Liver (tissue), 3 donors: ENCODE measurements around the gene FNDC7.

Experiments used
- CTCF ChIP-seq: fragments of 150-350 bp; IDR thresholded peaks from 2 replicates; pipeline ENCODE4 v1.5.1; 2017; ENCODE audit warnings: improper control_type of control experiment, low read depth, low read length; ENCODE audit not compliant: missing input control
- JUND ChIP-seq, 2 donors: IDR thresholded peaks; 2 replicates each; pipeline ENCODE4 v1.6.1; 2016; ENCODE audit warnings: antibody characterized with exemption in 2 of 2
- RAD21 ChIP-seq, 2 donors: IDR thresholded peaks; 2 replicates each; pipeline ENCODE4 v1.6.1; 2016; ENCODE audit warnings: antibody characterized with exemption in 2 of 2, mild to moderate bottlenecking in 2 of 2
- TAF1 ChIP-seq: conservative IDR thresholded peaks from 2 replicates; pipeline ENCODE4 v1.6.1; 2016; ENCODE audit warnings: antibody characterized with exemption, mild to moderate bottlenecking
- YY1 ChIP-seq: IDR thresholded peaks from 2 replicates; pipeline ENCODE4 v1.6.1; 2016; ENCODE audit warnings: antibody characterized with exemption, mild to moderate bottlenecking
- TF ChIP-seq, protein P1 (sequence below): IDR thresholded peaks from 2 replicates; pipeline ENCODE4 v1.6.1; 2016; ENCODE audit warnings: antibody characterized with exemption, mild to moderate bottlenecking
- donor health status: healthy.
- donor health status: healthy.

DNA sequence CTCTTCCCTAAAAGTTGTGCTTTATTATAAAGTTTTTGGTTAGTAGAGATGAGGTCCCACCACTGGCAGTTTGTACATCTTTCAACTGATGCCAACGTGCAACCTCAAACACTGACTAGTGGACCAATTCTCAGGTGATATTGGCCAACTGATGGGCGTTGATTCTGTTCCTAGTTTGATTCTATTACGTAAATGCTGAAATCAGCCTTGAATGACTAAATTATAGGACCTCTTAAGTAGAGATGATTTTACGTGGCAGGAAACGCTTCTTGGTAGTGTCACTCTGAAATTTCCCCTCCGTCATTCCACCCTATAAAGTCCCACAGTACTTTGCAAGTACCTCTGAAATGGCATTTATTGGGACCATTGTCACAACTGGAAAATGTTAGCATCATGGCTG lies 8.8 kb upstream of the FNDC7 start:
- TF ChIP-seq CTCF, result no peak
- TF ChIP-seq YY1, result no peak
- TF ChIP-seq RAD21 (IDR thresholded peaks at IDR 0.05), result no peak
- TF ChIP-seq, protein P1, sequence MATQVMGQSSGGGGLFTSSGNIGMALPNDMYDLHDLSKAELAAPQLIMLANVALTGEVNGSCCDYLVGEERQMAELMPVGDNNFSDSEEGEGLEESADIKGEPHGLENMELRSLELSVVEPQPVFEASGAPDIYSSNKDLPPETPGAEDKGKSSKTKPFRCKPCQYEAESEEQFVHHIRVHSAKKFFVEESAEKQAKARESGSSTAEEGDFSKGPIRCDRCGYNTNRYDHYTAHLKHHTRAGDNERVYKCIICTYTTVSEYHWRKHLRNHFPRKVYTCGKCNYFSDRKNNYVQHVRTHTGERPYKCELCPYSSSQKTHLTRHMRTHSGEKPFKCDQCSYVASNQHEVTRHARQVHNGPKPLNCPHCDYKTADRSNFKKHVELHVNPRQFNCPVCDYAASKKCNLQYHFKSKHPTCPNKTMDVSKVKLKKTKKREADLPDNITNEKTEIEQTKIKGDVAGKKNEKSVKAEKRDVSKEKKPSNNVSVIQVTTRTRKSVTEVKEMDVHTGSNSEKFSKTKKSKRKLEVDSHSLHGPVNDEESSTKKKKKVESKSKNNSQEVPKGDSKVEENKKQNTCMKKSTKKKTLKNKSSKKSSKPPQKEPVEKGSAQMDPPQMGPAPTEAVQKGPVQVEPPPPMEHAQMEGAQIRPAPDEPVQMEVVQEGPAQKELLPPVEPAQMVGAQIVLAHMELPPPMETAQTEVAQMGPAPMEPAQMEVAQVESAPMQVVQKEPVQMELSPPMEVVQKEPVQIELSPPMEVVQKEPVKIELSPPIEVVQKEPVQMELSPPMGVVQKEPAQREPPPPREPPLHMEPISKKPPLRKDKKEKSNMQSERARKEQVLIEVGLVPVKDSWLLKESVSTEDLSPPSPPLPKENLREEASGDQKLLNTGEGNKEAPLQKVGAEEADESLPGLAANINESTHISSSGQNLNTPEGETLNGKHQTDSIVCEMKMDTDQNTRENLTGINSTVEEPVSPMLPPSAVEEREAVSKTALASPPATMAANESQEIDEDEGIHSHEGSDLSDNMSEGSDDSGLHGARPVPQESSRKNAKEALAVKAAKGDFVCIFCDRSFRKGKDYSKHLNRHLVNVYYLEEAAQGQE, result no peak
- TF ChIP-seq JUND (IDR thresholded peaks at IDR 0.05), result no peak
- no peak for TF ChIP-seq TAF1
